Endothelial cell of umbilical vein (primary cell): ENCODE data around the gene ODF2L. TPM values are rescaled to one million over a fixed set of nuclear protein-coding genes. Genes with fewer than 3 reads are reported as not detected.

ENCODE experiments used
- BruUV-seq: library from RNA; stranded (reverse); fragments of 400-500 nt; replicated peaks from 2 replicates; lab custom pipeline; 2021; lab: Mats Ljungman, UMichigan
- CTCF ChIA-PET: fragments of 300-600, 350-600 bp; sonication (Branson Sonifier 250); formaldehyde crosslinking; loops from one replicate; lab custom pipeline; 2021; ENCODE audit warnings: antibody characterized with exemption, inconsistent platforms; lab: Charles Lee
- POLR2A ChIA-PET: fragments of 300-600, 350-600 bp; sonication (Branson Sonifier 250); formaldehyde crosslinking; loops from one replicate; lab custom pipeline; 2021; ENCODE audit warnings: antibody characterized with exemption, inconsistent platforms; lab: Charles Lee
- DNase-seq: peaks from one replicate; pipeline ENCODE4 v3.0.0-alpha.2; 2011; ENCODE audit warnings: low read depth, low spot score
- FAIRE-seq: peaks from 2 replicates; lab custom pipeline; 2011; peaks lifted over from hg19 to GRCh38; lab: Jason Lieb, UNC
- H2AFZ ChIP-seq: 2 replicates; pipeline ENCODE4 v1.6.0; 2012; ENCODE audit warnings: low read depth, low read length, control low read depth, inconsistent platforms
- H3K27ac ChIP-seq: 2 replicates; pipeline ENCODE4 v1.5.1; 2011; ENCODE audit warnings: low read depth, mild to moderate bottlenecking, control low read depth, low read length, moderate library complexity; ENCODE audit not compliant: insufficient read depth
- H3K27me3 ChIP-seq, 2 experiments: 2 replicates each; pipeline versions ENCODE4 v1.6.0 to v1.6.1; 2011; ENCODE audit warnings: low read length in 2 of 2, mixed read lengths in 1 of 2; ENCODE audit not compliant: control insufficient read depth in 2 of 2, insufficient read depth in 2 of 2
- H3K36me3 ChIP-seq, 2 experiments: 2 replicates in 1 of 2; 3 replicates in 1 of 2; pipeline ENCODE4 v1.5.1; 2011; ENCODE audit warnings: low read length in 2 of 2, mild to moderate bottlenecking in 1 of 2, moderate library complexity in 1 of 2; ENCODE audit not compliant: control insufficient read depth in 2 of 2, insufficient read depth in 2 of 2; ENCODE audit errors: extremely low read depth in 1 of 2
- H3K4me1 ChIP-seq: 3 replicates; pipeline ENCODE4 v1.5.1; 2011; ENCODE audit warnings: mild to moderate bottlenecking, low read length; ENCODE audit not compliant: control insufficient read depth, insufficient read depth; ENCODE audit errors: extremely low read depth
- H3K4me2 ChIP-seq: 2 replicates; pipeline ENCODE4 v1.6.1; 2011; ENCODE audit warnings: low read length, control low read depth, mixed read lengths; ENCODE audit not compliant: insufficient read depth
- H3K4me3 ChIP-seq, 3 experiments: fragments of 200-600 bp in 1 of 3; sonication (generic), shearing (Covaris generic) in 1 of 3; replicated peaks in 1 of 3; 2 replicates each; pipeline ENCODE4 v1.5.1; 2011 to 2016; ENCODE audit warnings: control low read depth in 3 of 3, low read length in 3 of 3, mild to moderate bottlenecking in 2 of 3, inconsistent platforms in 1 of 3, low read depth in 1 of 3, moderate library complexity in 1 of 3; ENCODE audit not compliant: insufficient read depth in 1 of 3
- H3K79me2 ChIP-seq: 2 replicates; pipeline ENCODE4 v1.6.0; 2012; ENCODE audit warnings: low read length, inconsistent platforms; ENCODE audit not compliant: control insufficient read depth, insufficient read depth
- H3K9ac ChIP-seq: replicated peaks from 2 replicates; pipeline ENCODE3; 2011; ENCODE audit warnings: low read length, control low read depth; ENCODE audit not compliant: insufficient read depth; ENCODE audit errors: extremely low read depth
- H3K9me1 ChIP-seq: replicated peaks from 3 replicates; pipeline ENCODE4 v1.6.0; 2011; ENCODE audit warnings: mild to moderate bottlenecking, low read length; ENCODE audit not compliant: control insufficient read depth, insufficient read depth; ENCODE audit errors: extremely low read depth
- H3K9me3 ChIP-seq: replicated peaks from 2 replicates; pipeline ENCODE4 v1.5.1; 2012; ENCODE audit warnings: low read length, inconsistent platforms; ENCODE audit not compliant: control insufficient read depth, insufficient read depth
- H4K20me1 ChIP-seq: replicated peaks from 2 replicates; pipeline ENCODE3; 2011; ENCODE audit warnings: mild to moderate bottlenecking, low read length; ENCODE audit not compliant: control insufficient read depth, insufficient read depth; ENCODE audit errors: extremely low read depth
- EZH2 ChIP-seq: IDR thresholded peaks from 2 replicates; pipeline ENCODE4 v1.6.1; 2012; ENCODE audit warnings: borderline replicate concordance, low read depth, mild to moderate bottlenecking, moderate library complexity, low read length, inconsistent platforms; ENCODE audit not compliant: severe bottlenecking
- GATA2 ChIP-seq: IDR thresholded peaks from 2 replicates; pipeline ENCODE4 v1.7.0; 2011; ENCODE audit warnings: low read depth, mild to moderate bottlenecking, moderate library complexity, mixed read lengths, low read length; ENCODE audit not compliant: insufficient read length, insufficient read depth
- JUN ChIP-seq: IDR thresholded peaks from 2 replicates; pipeline ENCODE4 v1.6.1; 2011; ENCODE audit warnings: borderline replicate concordance, low read depth; ENCODE audit not compliant: insufficient read length, insufficient read depth
- MAX ChIP-seq: IDR thresholded peaks from 2 replicates; pipeline ENCODE4 v1.6.1; 2011; ENCODE audit not compliant: insufficient read depth, insufficient read length
- MYC ChIP-seq: IDR thresholded peaks from one replicate; pipeline ENCODE4 v1.6.1; 2011; ENCODE audit warnings: mild to moderate bottlenecking, low read depth, low read length
- POLR2A ChIP-seq: IDR thresholded peaks from 2 replicates; pipeline ENCODE4 v1.6.1; 2012; ENCODE audit warnings: low read depth, mild to moderate bottlenecking, control low read depth, low read length
- POLR2AphosphoS5 ChIP-seq: IDR thresholded peaks from 2 replicates; pipeline ENCODE4 v1.6.1; 2012; ENCODE audit warnings: low read depth, mild to moderate bottlenecking, control low read depth, low read length, moderate library complexity; ENCODE audit not compliant: insufficient read depth
- dilution Hi-C: fragments of 300-500 bp; cut with MboI; formaldehyde crosslinking; loops from one replicate; pipeline ENCODE4 v1.15.0; 2019; ENCODE audit warnings: low sequenced_read_pairs; ENCODE audit not compliant: extremely low pct_ligation_motif_present
- intact Hi-C: fragments of 100-400 bp; cut with micrococcal nuclease; formaldehyde crosslinking; loops from one replicate; pipeline ENCODE4 v1.10.0; 2022
- polyA plus RNA-seq, 4 experiments: library from polyadenylated mRNA; depleted of rRNA in 3 of 4; stranded (reverse) in 3 of 4; unstranded in 1 of 4; fragments of >200 nt; gene quantifications; 2 replicates each; pipeline versions ENCODE4 v1.2.1 to v1.2.3, GENCODE V29; 2011 to 2012; ENCODE audit warnings: missing spikeins in 1 of 4
- total RNA-seq: library from RNA; stranded (reverse); gene quantifications from 2 replicates; pipeline ENCODE4 v1.2.3, GENCODE V29; 2021

The ODF2L gene
- total and polyA plus RNA-seq, 2 donors (not counting 3 experiments of a cell fraction or from before 2014, with no cell fraction given) = 9.6 to 74.7 TPM

- H2AFZ ChIP-seq = no peak overlapping the region
- no peaks in the 10 kb centered on the region for H3K9me1 ChIP-seq
- no peak for FAIRE-seq
- no peaks in the 10 kb centered on the region for H4K20me1 ChIP-seq
- no peak overlapping the region for H3K4me3 ChIP-seq
- TF ChIP-seq MYC (no peak), POLR2A (no peak), POLR2AphosphoS5 (no peak), MAX (no peak), EZH2 (no peak), JUN (no peak), GATA2 (no peak)
- dilution Hi-C loops (no loop called here), intact Hi-C loops (no loop called here)
- H3K4me1 ChIP-seq = no peaks in the 10 kb centered on the region
- H3K9me3 ChIP-seq = no peaks in the 10 kb centered on the region
- no peaks in the 10 kb centered on the region for H3K27me3 ChIP-seq
- no peak for DNase-seq
- H3K4me2 ChIP-seq = no peak overlapping the region
- ChIA-PET POLR2A (no interaction called here), CTCF (interaction anchor here (1.3 kb wide), 1 partner anchor 15 kb away, joined by 3 read pairs; no protein-coding TSS in a partner anchor)
- H3K27ac ChIP-seq = no peak overlapping the region
- BruUV-seq = no TSS peak
- no peak overlapping the region for H3K9ac ChIP-seq
- H3K36me3 ChIP-seq = no peaks in the 10 kb centered on the region
- no peaks in the 10 kb centered on the region for H3K79me2 ChIP-seq
Observed at GRCh38 chr1:86318436-86318835, 77.7 kb downstream of the ODF2L start.

- no peaks in the 10 kb centered on the region for H3K9me3 ChIP-seq
- no peak overlapping the region for H3K9ac ChIP-seq
- no peak for FAIRE-seq
- no peak overlapping the region for H3K27ac ChIP-seq
- no peaks in the 10 kb centered on the region for H3K4me1 ChIP-seq
- CTCF ChIA-PET = interaction anchor here (1.3 kb wide), 1 partner anchor 15 kb away, joined by 3 read pairs; no protein-coding TSS in a partner anchor
- H3K4me3 ChIP-seq = no peak overlapping the region
- no peak overlapping the region for H3K4me2 ChIP-seq
- H2AFZ ChIP-seq = no peak overlapping the region
- intact Hi-C loops = no loop called here
- dilution Hi-C loops = no loop called here
- TF ChIP-seq POLR2AphosphoS5 = no peak
- DNase-seq = no peak
- POLR2A ChIA-PET = no interaction called here
- H3K27me3 ChIP-seq = no peaks in the 10 kb centered on the region
- no peaks in the 10 kb centered on the region for H3K79me2 ChIP-seq
- no peaks in the 10 kb centered on the region for H4K20me1 ChIP-seq
- BruUV-seq = no TSS peak
- H3K36me3 ChIP-seq = no peaks in the 10 kb centered on the region
- H3K9me1 ChIP-seq = no peaks in the 10 kb centered on the region
Observed at GRCh38 chr1:86317926-86318325, 78.2 kb downstream of the ODF2L start.
